GM18519 (cell line): ENCODE results near the gene WAC.
"Not testable (repeated sequence)": the region's sequence is repeated elsewhere in the genome, so short reads cannot be mapped to it uniquely, and the experiment has no call there.

Source experiments
- ATAC-seq: cut with Tn5 transposase; IDR thresholded peaks from one replicate; pipeline ENCODE4 v1.9.1; 2021; ENCODE audit warnings: mild to moderate bottlenecking, moderate library complexity; ENCODE audit not compliant: unreplicated experiment, low FRiP score

The WAC gene, protein sequence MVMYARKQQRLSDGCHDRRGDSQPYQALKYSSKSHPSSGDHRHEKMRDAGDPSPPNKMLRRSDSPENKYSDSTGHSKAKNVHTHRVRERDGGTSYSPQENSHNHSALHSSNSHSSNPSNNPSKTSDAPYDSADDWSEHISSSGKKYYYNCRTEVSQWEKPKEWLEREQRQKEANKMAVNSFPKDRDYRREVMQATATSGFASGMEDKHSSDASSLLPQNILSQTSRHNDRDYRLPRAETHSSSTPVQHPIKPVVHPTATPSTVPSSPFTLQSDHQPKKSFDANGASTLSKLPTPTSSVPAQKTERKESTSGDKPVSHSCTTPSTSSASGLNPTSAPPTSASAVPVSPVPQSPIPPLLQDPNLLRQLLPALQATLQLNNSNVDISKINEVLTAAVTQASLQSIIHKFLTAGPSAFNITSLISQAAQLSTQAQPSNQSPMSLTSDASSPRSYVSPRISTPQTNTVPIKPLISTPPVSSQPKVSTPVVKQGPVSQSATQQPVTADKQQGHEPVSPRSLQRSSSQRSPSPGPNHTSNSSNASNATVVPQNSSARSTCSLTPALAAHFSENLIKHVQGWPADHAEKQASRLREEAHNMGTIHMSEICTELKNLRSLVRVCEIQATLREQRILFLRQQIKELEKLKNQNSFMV

DNA sequence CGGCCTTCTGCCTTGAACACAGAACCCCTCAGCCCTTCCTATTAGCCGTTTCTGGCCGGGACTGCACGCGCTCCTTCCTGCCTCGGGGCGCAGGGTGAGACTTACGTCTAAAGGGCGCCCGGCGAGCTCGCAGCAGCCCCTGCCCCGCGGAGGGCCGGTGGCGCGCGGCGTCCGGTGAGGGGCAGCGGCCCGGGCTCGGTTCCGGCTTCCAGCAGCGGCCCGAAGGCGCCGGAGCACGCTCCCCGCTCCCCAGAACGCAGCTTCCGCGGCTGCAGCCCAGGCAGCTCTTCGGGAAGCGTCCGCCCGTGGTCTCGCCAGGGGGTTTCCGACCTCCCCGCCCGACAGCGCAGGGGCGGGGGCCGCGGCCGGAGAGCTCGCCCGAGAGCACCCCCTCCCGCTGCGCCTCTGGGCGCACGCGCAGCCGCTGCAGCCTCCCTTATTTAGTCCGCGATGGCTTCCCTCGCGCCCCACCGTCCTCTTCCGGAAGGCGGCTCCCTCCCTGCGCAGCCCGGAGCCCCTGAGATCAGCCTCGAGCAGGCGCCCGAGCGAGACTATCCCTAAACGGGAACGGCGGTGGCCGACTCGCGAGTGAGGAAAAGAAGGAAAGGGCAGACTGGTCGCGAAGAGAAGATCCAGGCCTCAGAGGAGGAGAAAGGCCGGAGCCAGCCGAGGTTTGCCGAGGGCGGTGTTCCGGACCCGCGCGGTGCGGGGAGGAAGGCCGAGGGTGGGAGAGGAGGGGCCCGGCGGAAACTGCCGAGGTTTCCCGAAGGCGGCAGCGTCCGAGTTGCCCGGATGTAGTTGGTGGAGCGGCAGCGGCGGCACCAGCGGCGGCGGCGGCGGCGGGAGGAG, at the start of gene WAC:
WAC (plus strand) TSS at position 782 of the 849 bp plus-strand sequence. CDS start 462 bp downstream, outside the sequence.
- ATAC-seq: peak; percentile 72

DNA sequence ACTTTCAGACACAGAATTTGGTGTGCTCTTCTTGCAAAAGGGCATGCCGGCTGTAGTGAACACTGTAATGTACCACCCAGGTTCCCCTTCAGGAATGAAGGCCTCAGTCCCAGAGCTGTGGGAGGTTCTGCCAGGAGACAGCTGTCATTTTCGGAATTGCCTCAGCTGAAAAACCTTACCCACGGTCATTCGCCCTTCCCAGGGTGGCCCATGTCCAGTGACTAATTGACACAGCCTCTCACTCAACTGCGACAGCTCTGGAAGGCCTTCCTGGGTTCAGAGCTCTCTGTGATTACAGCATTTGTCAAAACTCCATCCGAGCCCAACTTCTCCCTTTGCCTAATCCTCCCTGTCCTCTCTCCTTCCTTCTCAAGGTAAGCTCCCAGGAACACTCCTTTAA, 43.7 kb upstream of the WAC start:
- ATAC-seq: no peak

DNA sequence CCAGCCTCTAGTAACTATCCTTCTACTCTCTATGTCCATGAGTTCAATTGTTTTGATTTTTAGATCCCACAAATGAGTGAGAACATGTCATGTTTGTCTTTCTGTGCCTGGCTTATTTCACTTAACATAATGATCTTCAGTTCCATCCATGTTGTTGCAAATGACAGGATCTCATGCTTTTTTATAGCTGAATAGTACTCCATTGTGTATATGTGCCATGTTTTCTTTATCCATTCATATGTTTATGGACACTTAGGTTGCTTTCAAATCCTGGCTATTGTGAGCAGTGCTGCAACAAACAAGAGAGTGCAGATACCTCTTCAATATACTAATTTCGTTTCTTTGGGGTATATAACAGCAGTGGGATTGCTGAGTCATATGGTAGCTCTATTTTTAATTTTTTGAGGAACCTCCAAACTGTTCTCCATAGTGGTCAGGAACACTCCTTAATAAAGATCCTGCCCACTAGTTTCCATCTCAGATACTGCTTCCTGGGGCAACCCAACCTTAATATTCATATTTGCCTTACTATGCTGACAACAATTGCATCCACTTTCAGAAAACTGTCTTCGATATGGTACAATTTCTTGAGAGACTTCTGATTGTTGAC, 42.6 kb upstream of the WAC start:
- not testable (repeated sequence) for ATAC-seq

DNA sequence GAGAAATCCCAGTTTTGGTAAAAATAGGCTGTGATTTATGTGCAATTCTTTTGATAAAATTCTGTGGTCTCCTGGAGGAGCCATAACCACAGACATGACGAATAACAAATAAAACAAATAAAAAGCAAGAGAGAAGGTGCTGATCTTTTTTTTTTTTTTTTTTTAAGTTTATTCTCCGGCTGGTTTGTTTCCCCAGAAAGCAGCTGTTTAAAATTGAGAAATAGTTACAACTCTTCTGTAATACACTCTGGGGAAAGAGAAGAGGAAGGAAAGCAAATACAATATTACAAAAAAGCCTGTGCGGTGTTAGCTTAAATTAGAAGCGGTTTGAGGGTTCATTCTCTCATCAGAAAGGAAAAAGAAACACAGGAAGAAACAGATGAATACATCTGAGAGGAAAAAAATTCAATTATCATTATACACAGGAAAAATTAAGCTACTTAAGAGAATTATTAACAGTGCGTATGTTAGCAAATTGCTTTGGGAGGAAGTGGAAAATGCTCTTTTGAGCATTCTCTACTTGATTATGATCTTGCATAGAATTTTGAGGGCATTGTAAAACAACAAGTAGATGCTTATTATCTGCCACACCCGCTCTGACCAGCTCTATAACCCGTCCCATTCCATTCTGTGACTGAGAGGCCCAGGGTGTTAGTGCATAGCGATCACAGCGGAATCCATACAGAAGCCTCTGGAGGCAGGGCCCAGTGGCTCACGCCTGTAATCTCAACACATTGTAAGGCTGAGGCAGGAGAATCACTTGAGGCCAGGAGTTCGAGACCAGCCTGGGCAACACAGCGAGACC, 40.6 kb upstream of the WAC start:
- ATAC-seq: no peak

DNA sequence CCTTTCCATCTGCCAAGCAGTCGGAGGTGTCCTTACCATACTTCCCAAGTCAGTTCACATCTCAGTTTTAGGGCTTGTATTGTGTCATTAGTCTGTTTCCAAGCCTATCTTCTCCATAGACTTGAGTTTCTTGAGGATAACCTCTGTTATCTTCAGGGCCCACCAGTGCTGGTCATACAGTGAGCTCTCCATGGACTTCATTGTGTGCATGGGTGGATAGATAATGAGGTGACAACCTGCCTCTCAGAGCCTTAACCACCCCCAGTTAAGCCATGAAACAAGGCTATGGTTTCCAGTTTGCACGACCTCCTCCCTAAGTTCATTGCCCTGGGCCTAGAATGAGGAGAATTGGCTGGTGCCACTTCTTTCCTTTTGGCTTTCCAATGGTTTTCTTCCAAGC, 38.5 kb upstream of the WAC start:
- ATAC-seq: no peak

DNA sequence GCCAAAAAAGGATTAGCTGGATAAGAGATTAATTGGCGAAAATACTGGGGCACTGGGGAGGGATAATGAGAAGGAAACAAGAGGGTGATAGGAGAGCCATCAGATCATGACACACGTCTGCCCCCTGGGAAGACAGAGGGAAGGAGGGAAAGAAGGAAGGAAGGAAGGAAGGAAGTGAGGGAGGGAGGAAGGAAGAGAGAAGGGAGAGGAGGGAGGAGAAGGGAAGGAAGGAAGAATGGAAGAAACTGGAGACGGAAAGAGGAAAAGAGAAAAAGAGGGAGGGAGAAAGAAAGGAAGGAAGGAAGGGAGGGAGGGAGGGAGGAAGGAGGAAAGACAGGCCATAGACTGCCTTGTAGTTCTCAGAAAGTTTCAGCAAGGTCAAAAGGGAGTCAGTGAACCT, 37.8 kb upstream of the WAC start:
- no peak for ATAC-seq

DNA sequence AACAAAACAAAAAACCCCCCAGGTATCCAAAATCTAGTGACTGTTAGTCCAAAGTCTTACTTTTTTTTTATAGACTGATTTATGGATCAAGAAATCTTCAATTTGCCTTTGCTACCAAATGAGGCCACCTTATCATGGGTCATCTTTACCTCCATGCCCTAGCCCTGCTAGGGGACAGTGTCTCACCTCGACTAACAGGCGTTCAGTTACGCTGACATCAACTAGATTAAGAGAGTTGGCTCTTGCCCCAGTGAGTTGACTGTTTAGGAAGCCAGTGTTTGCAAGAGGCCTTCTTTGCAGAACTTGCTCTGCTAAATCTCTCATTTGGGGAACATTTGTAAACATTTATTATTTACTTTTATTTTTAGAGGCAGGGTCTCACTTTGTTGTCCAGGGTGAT, 36.9 kb upstream of the WAC start:
- ATAC-seq: no peak

DNA sequence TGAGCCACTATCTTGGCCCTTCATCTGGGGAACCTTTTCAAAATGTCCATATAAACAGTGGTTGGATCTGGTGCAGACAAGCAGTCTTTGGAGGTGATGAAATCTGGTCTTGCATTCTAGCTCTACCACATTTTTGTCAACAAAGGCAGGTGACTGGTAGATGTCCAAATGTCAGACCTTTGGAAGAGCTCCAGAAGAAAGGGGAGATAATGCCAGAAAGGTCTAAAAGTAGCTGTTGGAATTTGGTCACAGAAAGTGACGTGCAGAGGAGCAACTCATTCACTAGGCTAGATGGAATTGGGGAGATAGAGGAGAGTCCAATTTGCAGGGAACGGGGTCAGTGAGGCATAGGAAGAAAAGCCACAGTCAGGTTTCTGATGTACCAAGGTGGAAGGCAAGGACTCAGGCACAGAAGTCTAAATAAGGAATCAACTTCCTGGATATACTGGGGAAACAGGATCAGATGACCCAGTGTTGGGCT, 36.4 kb upstream of the WAC start:
- no peak for ATAC-seq

DNA sequence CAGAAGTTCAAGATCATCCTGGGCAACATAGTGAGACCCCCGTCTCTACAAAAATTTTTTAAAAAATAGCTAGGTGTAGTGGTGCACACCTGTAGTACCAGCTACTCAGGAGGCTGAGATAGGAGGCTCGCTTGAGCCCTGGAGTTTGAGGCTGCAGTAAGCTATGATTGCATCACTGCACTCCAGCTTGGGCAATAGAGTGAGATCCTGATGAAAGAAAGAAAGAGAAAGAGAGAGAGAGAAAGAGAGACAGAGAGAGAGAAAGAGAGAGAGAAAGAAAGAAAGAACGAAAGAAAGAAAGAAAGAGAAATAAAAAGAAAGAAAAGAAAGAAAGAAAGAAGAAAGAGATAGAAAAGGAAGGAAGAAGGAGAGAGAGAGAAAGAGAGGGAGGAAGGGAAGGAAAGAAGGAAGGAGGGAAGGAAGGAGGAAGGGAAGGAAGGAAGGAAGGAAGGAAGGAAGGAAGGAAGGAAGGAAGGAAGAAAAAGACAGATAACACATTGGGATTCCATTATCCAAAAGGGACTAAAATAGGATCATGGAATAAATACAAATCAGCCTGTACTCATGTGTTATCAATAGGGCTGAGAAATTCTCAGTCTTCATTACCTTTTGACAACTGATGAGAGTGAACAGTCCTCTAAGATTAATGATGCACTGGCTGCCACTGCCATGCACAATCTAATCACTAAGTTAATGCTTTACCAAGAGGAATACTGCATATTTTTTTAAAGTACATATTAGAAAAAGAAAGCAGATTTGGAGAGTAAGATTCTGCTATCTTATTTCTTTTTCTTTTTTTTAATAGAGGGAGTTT, 35.4 kb upstream of the WAC start:
- ATAC-seq: no peak

DNA sequence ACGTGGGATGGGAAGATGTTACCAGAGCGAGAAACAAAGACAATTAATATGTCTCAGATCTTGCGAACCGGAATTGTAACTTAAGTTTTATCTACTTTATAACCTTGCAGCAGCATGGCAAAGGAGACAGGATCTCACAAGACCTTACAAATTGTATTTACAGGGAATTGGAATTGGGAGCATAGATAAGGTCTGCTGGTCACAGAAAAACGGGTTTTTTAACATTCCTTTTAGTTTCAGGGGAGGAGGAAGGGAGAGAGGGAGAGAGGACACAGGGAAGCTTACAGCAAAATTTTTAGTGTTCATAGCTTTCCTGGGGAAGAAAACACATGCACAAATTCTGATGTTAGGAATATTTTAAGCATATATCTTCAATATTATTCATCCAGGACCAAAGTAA, 32.7 kb upstream of the WAC start:
- not testable (repeated sequence) for ATAC-seq

DNA sequence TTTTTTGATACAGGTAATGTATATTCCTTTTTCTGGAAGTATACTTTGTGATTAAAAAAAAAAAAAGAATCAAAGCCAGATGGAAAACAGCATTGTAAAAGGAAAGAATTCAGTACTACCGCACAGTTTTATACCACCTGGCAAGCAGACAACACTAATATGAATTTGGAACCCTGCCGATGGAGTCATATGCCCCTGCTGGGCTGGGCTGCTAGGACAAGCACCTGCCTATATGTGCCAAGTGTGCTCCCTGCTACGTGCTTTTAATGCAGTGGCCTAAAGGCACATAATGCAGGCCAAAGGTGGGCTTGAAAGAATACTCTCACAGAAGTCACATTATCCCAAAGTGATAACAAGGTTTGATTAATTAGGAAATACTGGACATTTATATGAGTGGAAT, 29.8 kb upstream of the WAC start:
- ATAC-seq: no peak

DNA sequence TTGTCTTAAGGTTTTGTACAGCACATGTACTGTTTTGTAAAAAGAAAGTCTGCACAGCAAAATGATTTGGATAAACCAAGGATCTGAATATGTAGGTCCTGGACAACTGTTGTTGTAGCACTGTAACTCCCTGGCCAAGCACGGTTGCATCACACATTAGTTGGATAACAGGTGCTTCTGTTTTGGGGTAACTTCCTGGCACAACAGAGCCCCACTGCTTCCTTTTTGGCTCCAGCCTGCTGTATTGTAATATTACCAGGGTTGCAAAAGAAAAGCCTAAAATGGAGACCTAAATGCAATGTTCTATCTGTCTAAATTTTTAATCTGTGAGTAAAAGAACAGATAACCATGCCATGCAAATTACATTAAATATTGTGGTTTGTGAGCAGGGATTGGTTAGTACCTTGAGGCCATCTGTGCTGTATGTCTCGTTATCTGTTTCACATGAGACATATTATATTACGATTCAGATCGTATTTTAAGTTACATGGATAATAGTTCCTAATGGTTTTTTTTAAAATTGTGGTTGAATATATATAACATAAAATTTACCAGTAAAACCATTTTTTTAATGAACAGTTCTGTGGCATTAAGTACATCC, 27.5 kb upstream of the WAC start:
- ATAC-seq: no peak

DNA sequence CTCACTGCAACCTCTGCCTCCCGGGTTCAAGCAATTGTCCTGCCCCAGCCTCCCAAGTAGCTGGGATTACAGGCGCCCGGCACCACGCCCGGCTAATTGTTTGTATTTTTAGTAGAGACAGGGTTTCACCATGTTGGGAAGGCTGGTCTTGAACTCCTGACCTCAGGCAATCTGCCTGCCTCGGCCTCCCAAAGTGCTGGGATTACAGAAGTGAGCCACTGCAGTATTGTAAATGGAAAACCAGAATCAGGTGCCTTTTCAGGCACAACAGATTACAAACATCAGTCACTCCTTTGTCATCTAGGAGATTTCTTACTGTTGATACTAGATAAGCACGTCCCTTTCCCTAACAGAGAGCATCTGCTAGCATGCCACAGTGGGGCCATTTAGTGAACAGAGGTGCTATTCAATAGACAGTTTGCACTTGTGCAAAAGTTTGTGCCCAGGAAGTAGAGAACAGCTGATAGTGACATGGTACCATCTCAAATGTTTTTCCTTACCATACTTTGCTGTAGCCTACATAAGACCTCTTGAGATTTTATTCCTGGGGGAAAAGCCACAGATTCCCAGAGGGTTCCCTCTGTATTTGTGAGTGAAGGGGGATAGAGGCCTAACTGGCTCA, 24.5 kb upstream of the WAC start:
- ATAC-seq: no peak

DNA sequence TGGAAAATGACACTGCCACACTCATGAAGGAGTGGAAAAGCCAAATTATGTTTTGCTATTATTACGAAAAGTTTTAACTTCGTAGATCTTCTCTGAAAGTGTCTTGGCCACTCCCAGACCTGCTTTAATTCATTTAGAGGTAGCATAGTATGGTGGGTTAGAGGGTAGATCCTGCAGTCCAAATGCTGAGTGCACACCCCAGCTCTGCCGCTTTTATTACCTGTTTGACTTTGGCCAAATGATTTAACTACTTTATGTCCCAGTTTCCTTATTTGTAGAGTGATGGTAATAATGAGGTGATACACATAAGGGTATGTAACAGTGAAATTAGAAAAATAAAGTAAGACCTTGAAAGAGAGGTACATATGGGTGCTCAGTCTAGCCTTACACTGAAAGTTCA, 23.6 kb upstream of the WAC start:
- ATAC-seq: no peak

DNA sequence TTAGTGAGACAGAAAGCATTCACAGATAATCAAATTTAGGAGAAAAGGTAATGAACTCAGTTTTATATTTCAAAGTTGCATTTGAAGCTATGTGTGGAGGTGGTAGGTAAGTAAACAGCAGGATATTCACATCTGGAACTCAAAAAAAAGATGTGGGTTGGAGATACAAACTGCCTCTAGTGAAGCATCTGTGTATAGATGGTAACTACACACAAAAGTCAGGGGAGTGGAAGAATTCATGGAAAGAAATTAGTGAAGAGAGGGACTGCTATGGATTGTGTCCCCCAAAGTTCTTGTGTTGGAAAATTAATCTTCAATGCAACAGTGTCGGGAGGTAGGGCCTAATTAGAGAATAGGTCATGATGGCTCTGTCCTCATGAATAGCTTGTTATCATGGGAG, 18.3 kb upstream of the WAC start:
- ATAC-seq: no peak

DNA sequence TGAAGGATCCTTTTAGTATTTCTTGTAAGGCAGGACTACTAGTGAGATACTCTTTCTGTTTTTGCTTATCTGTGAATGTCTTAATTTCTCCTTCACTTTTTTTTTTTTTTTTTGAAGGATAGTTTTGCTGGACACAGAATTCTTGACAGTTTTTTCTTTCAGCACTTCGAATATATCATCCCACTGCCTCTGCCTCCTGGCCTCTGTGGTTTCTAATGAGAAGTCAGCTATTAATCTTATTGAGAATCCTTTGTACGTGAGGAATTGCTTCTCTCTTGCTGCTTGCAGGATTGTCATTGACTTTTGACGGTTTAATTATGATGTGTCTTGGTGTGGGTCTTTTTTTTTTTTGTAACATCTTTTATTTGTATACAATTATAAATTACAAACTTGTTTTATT, 12.6 kb upstream of the WAC start:
- no peak for ATAC-seq

DNA sequence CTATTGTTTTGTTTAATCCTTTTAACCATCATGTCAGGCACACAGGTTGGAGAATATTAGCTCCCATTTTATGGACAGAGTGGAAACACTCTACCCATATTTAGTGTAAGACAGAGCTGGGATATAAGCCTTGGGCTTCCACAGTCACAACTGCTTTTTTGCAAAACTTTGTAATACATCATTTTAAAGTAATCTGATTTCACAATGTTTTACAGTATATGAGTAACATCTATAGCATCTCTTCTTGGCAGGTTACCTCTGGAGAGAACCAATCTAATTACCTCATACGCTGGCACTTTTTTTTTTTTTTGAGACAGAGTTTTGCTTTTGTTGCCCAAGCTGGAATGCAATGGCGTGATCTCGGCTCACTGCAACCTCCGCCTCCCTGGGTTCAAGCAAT, 12.1 kb upstream of the WAC start:
- not testable (repeated sequence) for ATAC-seq

DNA sequence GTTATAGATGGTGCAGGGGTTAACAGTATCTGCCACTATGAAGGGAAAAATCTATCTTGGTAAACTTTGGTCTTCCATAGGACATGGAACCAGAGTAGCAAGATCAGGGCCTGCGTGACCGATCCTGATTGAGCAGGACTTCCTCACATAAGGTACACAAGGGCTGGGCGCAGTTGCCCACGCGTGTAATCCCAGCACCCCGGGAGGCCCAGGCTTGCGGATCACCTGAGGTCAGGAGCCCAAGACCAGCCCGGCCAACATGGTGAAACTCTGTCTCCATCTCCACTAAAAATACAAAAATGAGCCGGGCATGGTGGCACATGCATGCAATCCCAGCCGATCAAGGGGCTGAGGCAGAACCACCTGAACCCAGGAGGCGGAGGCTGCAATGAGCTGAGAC, 11.0 kb upstream of the WAC start:
- not testable (repeated sequence) for ATAC-seq
